Chondrocyte (in vitro differentiated cells): ENCODE measurements around the gene WT1. TPM values are rescaled to one million over a fixed set of nuclear protein-coding genes. Genes with fewer than 3 reads are reported as not detected.

Source experiments
- DNase-seq: peaks from one replicate; pipeline ENCODE4 v3.0.0; 2021; ENCODE audit warnings: mixed read lengths, low spot score
- H3K27ac Mint-ChIP-seq: one replicate; pipeline ENCODE4 v1.8.0; 2021; ENCODE audit warnings: mild to moderate bottlenecking, moderate library complexity, mixed read lengths; ENCODE audit not compliant: unreplicated experiment
- H3K27me3 Mint-ChIP-seq: 2 replicates; pipeline ENCODE4 v1.8.0; 2021; ENCODE audit warnings: low read depth, mixed read lengths
- H3K36me3 Mint-ChIP-seq: 2 replicates; pipeline ENCODE4 v1.8.0; 2021; ENCODE audit warnings: low read depth, mixed read lengths
- H3K4me1 Mint-ChIP-seq: 2 replicates; pipeline ENCODE4 v1.8.0; 2021; ENCODE audit warnings: low read depth, mild to moderate bottlenecking, mixed read lengths
- H3K4me3 Mint-ChIP-seq: one replicate; pipeline ENCODE4 v1.8.0; 2021; ENCODE audit warnings: mild to moderate bottlenecking, moderate library complexity, mixed read lengths; ENCODE audit not compliant: unreplicated experiment
- H3K9me3 Mint-ChIP-seq: 2 replicates; pipeline ENCODE4 v1.8.0; 2021; ENCODE audit warnings: low read depth, mixed read lengths
- total RNA-seq: library from RNA; stranded (reverse); gene quantifications from 3 replicates; pipeline ENCODE4 v1.2.1, GENCODE V29; 2021
- TF ChIP-seq, protein P1 (sequence below): fragments of 200-600 bp; sonication (generic); IDR thresholded peaks from 2 replicates; pipeline ENCODE4 v1.5.0; 2021; ENCODE audit warnings: antibody characterized with exemption, mild to moderate bottlenecking, moderate library complexity

WT1 gene
- total RNA-seq, 1 donor from 2014 or later: not detected

DNA sequence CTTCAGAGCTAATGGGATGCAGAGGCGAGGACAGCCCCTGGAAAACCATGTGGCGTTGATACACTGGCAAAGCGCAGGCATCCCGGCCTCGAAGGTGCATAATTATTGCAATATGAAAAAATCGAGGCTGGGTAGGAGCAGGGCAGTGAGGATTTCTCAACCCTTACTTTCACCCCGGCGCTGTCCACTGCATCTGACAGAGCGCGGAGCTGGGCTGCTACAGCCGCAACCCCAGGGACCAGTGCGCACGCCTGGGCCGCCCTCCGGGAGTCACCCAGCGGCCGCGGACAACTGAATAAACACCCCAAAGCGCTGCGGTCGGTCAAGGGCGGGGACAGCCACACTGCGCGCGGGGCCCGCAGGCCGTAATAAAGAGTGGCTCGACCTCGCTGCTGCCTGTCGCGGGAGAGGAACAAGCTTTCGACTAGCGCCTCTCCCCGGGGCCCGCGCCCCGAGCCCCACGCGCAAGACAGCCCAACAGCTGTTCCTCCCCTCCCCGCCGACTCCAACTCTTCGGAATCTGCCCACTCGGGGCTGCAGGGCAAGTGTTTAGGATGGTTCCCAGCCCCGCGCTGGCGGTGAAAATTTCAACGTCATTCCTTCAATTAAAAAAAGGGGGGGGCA, 3.6 kb upstream of the WT1 start:
- H3K36me3 Mint-ChIP-seq: peaks cover 4% of the 10 kb centered on the region
- TF ChIP-seq, protein P1, sequence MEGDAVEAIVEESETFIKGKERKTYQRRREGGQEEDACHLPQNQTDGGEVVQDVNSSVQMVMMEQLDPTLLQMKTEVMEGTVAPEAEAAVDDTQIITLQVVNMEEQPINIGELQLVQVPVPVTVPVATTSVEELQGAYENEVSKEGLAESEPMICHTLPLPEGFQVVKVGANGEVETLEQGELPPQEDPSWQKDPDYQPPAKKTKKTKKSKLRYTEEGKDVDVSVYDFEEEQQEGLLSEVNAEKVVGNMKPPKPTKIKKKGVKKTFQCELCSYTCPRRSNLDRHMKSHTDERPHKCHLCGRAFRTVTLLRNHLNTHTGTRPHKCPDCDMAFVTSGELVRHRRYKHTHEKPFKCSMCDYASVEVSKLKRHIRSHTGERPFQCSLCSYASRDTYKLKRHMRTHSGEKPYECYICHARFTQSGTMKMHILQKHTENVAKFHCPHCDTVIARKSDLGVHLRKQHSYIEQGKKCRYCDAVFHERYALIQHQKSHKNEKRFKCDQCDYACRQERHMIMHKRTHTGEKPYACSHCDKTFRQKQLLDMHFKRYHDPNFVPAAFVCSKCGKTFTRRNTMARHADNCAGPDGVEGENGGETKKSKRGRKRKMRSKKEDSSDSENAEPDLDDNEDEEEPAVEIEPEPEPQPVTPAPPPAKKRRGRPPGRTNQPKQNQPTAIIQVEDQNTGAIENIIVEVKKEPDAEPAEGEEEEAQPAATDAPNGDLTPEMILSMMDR: no peak
- H3K27ac Mint-ChIP-seq: no peak overlapping the region
- DNase-seq: no peak
- peaks cover 81% of the 10 kb centered on the region for H3K27me3 Mint-ChIP-seq
- peaks cover 3% of the 10 kb centered on the region for H3K9me3 Mint-ChIP-seq
- H3K4me1 Mint-ChIP-seq: peaks cover 8% of the 10 kb centered on the region
- H3K4me3 Mint-ChIP-seq: no peak overlapping the region

DNA sequence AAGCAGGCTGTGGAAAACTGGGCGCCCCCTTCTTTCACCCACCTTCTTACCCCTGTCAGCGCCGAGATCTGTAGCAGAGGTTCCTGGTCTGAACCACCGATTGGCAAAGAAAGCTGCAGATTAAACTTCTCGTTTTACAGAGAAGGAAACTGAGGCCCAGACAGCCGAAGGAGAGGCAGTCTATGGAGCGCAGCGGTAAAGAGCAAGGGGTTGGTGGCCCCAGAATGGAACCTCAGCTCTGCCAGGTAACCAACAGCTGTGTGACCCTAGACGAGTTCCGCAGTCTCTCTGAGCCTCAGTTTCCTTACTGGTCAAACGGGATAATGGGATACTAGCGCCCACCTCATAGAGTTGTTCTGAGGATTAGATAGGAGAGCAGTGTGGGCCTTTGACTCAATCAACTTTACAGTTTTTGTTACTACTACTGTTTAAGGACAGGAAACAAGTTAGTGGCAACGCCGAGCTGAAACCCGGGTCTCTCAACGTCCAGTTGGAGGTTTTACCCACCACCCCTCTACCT, 3.1 kb upstream of the WT1 start:
- H3K36me3 Mint-ChIP-seq: peaks cover 4% of the 10 kb centered on the region
- peaks cover 3% of the 10 kb centered on the region for H3K9me3 Mint-ChIP-seq
- no peak for DNase-seq
- H3K4me1 Mint-ChIP-seq: peaks cover 10% of the 10 kb centered on the region
- peaks cover 85% of the 10 kb centered on the region for H3K27me3 Mint-ChIP-seq
- no peak overlapping the region for H3K27ac Mint-ChIP-seq
- no peak overlapping the region for H3K4me3 Mint-ChIP-seq
- TF ChIP-seq, protein P1: no peak

DNA sequence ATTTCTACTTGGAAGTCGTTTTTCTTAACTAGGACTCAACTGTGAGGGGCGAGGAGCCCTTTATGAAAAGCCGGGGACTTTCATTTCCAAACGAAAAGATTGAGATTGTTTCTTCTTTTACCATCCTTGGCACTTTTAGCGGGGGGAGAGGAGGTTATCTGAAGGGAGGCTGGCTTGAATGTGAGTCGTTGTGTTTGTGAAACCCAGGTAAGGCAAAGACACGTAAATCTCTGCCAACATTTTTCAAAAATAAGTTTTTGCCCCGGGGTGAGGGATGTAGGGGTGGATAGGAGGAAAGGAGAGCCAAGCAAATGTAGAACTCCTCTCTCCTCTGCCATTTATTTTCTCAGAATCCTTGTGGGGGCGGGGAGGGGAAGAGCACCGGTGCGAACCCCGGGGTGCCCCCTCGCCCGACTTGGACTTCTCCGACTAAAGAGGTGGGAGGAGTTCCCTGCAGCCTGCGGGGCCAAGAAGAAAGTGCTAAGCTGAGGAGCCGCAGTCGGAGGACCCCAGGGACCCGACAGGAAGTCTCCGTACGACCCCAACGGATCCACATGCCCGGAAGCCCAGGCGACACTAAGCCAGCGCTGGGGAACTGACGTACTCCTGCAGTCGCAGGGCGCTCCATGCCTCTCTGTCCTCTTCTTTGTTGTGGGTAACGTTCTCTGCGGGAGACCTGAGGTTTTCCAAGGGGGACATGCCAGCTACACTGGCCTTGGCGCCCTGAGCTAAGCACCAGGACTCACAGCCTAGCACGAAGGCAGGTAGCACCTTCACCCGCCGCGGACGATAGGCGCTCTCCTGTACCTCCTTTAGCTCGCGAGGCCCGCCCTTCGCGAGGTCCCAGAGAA, 2.4 kb upstream of the WT1 start:
- H3K4me3 Mint-ChIP-seq: no peak overlapping the region
- H3K27me3 Mint-ChIP-seq: peaks cover 85% of the 10 kb centered on the region

DNA sequence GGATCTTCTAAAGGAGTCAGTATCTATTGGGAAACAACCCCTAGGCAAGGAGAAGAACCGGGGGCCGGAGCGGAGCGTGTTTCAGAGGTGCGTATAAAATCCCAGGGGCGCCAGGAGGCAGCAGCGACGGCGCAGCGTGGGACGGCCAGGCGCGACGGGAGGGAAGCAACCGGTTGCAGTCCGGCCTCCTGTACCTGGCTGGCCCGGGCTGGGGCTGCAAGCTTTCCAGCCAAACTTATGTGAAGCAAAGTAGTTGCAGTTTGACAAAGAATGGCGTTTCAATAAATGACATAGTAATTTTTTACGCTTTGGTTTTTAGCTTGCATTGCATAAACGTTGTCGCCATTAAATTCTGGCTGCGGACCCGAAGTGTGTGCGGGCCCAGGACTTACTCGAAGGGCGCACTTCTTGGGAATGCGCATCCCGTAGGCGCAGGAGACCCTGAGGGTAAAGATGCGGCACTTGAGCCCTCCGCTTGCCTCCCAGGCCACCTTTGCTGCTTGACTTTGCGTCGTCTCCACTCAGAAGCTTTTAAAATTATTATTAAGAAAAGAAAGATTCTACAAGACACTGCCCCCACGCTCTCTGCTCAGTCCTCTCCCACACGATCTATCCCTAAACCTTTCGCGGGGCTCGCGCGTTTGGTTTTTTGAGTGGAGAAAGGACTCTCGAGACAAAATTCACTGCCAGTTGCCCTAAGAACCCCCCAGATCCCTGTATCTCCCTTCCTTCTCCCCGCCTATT, 1.6 kb upstream of the WT1 start:
- Mint-ChIP-seq H3K4me3 (no peak overlapping the region), H3K4me1 (peaks cover 13% of the 10 kb centered on the region), H3K36me3 (peaks cover 6% of the 10 kb centered on the region), H3K9me3 (peaks cover 3% of the 10 kb centered on the region), H3K27me3 (peaks cover 84% of the 10 kb centered on the region), H3K27ac (no peak overlapping the region)
- DNase-seq: no peak
- TF ChIP-seq, protein P1: no peak

More for the DNA sequence above, 2.4 kb upstream of the WT1 start:
- TF ChIP-seq, protein P1: no peak
- Mint-ChIP-seq H3K9me3 (peaks cover 3% of the 10 kb centered on the region), H3K4me1 (peaks cover 13% of the 10 kb centered on the region), H3K36me3 (peaks cover 4% of the 10 kb centered on the region), H3K27ac (no peak overlapping the region)
- no peak for DNase-seq
